GM19099 (cell line): Measurements from ENCODE around the gene BOLL.

ENCODE experiments used
- POLR2A ChIP-seq: IDR thresholded peaks from 3 replicates; pipeline ENCODE4 v1.6.1; 2011; ENCODE audit warnings: low read depth; ENCODE audit not compliant: insufficient read length; ENCODE audit errors: extremely low read depth

BOLL gene

GRCh38 chr2:197677056-197677455 is 108.1 kb downstream of the BOLL start:
- TF ChIP-seq POLR2A = no peak
